GM12874 (cell line): ENCODE measurements around the gene GABBR2.

Experiments
- CTCF ChIP-seq: IDR thresholded peaks from 2 replicates; pipeline ENCODE4 v1.5.1; 2011; ENCODE audit warnings: low read depth, mild to moderate bottlenecking, control low read depth, low read length, moderate library complexity; ENCODE audit not compliant: insufficient read depth

Gene GABBR2

GRCh38 chr9:98591696-98592095 is 117.0 kb downstream of the GABBR2 start:
- no peak for TF ChIP-seq CTCF

GRCh38 chr9:98590101-98590500 is 118.6 kb downstream of the GABBR2 start:
- no peak for TF ChIP-seq CTCF

GRCh38 chr9:98589102-98589501 is 119.6 kb downstream of the GABBR2 start:
- TF ChIP-seq CTCF = no peak

DNA sequence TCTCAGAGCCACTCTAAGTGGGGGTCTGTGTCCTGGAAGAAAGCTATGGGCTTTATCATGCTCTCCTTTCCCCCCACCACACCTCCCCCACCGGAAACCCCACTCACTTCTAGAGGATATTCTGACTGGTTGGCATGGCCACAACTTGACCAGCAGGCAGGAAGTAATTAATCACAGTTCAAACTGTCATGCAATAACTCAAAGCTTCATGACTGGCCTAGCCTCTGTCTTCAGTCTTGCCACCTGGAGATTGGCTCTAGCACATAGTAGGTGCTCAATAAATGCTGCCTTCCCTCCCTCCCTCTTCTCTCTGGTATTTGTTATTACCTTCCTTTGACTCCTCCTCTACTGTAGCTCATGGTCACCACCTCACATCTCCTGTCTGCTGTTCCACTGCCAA is 124.7 kb downstream of the GABBR2 start:
- no peak for TF ChIP-seq CTCF

- no peak for TF ChIP-seq CTCF
These were observed 125.3 kb downstream of the GABBR2 start for GRCh38 chr9:98583417-98583816.

DNA sequence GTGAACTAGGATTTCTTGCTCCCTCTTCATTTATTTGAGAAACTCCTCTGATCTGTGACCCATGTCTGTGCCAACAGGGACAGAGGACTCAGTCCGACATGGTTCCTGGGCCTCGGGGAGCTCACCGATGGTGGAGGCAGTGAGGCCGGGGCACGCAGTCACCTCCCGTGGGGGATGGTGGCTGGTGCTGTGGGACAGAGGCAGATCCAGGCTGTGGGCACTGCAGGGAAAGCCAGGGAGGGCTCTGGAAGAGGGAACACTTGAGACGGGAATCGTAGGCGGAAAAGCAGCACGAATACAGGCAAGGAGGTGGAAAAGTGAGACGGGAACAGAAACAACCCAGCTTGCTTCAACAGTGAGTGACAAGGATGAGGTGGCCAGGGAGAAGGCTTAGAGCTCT is 127.8 kb downstream of the GABBR2 start:
- TF ChIP-seq CTCF = no peak

DNA sequence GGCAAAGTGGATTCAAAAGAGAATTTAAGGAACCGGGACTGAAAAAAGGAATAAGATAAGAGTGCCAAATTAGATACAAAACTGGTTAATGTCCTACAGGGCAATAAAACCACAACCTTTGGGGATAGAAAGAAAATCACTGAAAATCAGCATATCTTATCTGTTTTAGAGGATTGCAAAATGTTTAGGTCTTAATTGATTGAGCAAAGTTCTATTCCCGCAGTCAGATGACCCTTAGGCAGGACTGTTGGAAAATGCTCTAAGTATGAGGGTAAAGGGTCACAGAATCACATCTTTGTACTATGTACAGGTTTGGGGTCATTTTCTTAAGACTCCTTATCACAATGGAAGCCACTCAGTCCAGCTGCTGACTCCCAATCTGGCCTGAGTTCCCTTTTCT is 129.0 kb downstream of the GABBR2 start:
- TF ChIP-seq CTCF = no peak

GRCh38 chr9:98577446-98577845 is 131.3 kb downstream of the GABBR2 start:
- no peak for TF ChIP-seq CTCF
